ENCODE data around the gene GFI1B. TPM values are rescaled to one million over a fixed set of nuclear protein-coding genes. Genes with fewer than 3 reads are reported as not detected.

The GFI1B gene
- total RNA-seq, 1 donor from 2014 or later, result not detected

DNA sequence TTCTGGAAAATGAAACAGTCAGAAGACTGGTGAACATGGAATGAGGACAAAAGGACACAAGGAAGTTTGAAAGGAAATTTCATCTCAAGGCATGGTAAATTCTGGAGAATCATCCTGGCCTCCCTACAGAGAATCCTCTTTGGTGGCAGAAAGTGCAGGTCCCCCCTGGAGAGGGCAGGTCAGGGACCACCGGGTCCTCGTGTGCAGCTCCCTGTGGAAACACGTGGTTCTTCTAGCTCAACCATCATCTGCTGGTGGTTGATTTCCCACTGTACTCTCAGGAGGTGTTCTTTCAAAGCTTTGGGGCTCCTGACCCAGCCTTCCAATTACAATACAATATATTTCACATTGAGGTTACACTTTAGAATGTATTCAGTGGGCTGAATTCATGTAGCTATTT is 49.7 kb downstream of the GFI1B start:
- Mint-ChIP-seq H3K27ac (ENCODE audit: unreplicated experiment) (no peak overlapping the region), H3K4me3 (ENCODE audit: unreplicated experiment) (no peak overlapping the region), H3K9me3 (ENCODE audit: unreplicated experiment) (peaks cover 12% of the 10 kb centered on the region), H3K4me1 (ENCODE audit: low read depth, unreplicated experiment) (peaks cover 8% of the 10 kb centered on the region), H3K27me3 (ENCODE audit: unreplicated experiment) (peaks cover 2% of the 10 kb centered on the region), H3K36me3 (ENCODE audit: unreplicated experiment) (peaks cover 15% of the 10 kb centered on the region)
- DNase-seq, result no peak
- TF ChIP-seq CTCF (IDR thresholded peaks at IDR 0.05; ENCODE audit: partially characterized antibody, unreplicated experiment), result no peak

GRCh38 chr9:133029994-133030316 is 51.5 kb downstream of the GFI1B start:
- Mint-ChIP-seq H3K27ac (ENCODE audit: unreplicated experiment) (peak overlapping the region; percentile 99), H3K27me3 (ENCODE audit: unreplicated experiment) (peaks cover 2% of the 10 kb centered on the region), H3K36me3 (ENCODE audit: unreplicated experiment) (peaks cover 20% of the 10 kb centered on the region), H3K4me1 (ENCODE audit: low read depth, unreplicated experiment) (peaks cover 11% of the 10 kb centered on the region), H3K9me3 (ENCODE audit: unreplicated experiment) (peaks cover 12% of the 10 kb centered on the region), H3K4me3 (ENCODE audit: unreplicated experiment) (peak overlapping the region; percentile 98)
- TF ChIP-seq CTCF (IDR thresholded peaks at IDR 0.05; ENCODE audit: partially characterized antibody, unreplicated experiment), result no peak
- DNase-seq, result peak; percentile 35

- H3K9me3 Mint-ChIP-seq (ENCODE audit: unreplicated experiment), result peaks cover 12% of the 10 kb centered on the region
- H3K27ac Mint-ChIP-seq (ENCODE audit: unreplicated experiment), result peak within 1 kb of the TSS; percentile 99
- H3K36me3 Mint-ChIP-seq (ENCODE audit: unreplicated experiment), result peaks cover 20% of the 10 kb centered on the region
- peaks cover 2% of the 10 kb centered on the region for H3K27me3 Mint-ChIP-seq (ENCODE audit: unreplicated experiment)
- peak; percentile 16 for TF ChIP-seq CTCF (IDR thresholded peaks at IDR 0.05; ENCODE audit: partially characterized antibody, unreplicated experiment)
- DNase-seq, result peak; percentile 90
- H3K4me3 Mint-ChIP-seq (ENCODE audit: unreplicated experiment), result peak within 1 kb of the TSS; percentile 98
- H3K4me1 Mint-ChIP-seq (ENCODE audit: low read depth, unreplicated experiment), result peaks cover 11% of the 10 kb centered on the region
Observed at GRCh38 chr9:133030317-133031129, 52.0 kb downstream of the GFI1B start, which contains the start of gene GTF3C5. GTF3C5 (plus strand) TSS chr9:133030997; CDS start chr9:133031012, 15 bp downstream.

DNA sequence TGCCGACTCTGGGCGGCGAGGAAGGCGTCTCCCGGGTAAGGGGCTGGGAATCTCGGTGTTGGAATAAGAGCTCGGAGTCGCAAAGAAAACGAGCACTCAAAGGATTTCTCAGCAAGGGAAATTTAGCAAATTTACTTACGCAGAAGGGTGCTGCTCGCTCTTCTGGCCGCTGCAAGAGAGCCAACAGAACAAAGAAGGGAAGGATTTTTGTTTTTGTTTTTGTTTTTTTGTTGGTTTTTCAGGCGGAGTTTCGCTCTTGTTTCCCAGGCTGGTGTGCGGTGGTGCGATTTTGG is 52.6 kb downstream of the GFI1B start:
- H3K4me1 Mint-ChIP-seq (ENCODE audit: low read depth, unreplicated experiment), result peaks cover 11% of the 10 kb centered on the region
- peaks cover 20% of the 10 kb centered on the region for H3K36me3 Mint-ChIP-seq (ENCODE audit: unreplicated experiment)
- no peak for DNase-seq
- H3K27ac Mint-ChIP-seq (ENCODE audit: unreplicated experiment), result peak overlapping the region; percentile 99
- peaks cover 2% of the 10 kb centered on the region for H3K27me3 Mint-ChIP-seq (ENCODE audit: unreplicated experiment)
- H3K4me3 Mint-ChIP-seq (ENCODE audit: unreplicated experiment), result peak overlapping the region; percentile 98
- H3K9me3 Mint-ChIP-seq (ENCODE audit: unreplicated experiment), result peaks cover 12% of the 10 kb centered on the region
- TF ChIP-seq CTCF (IDR thresholded peaks at IDR 0.05; ENCODE audit: partially characterized antibody, unreplicated experiment), result no peak

DNA sequence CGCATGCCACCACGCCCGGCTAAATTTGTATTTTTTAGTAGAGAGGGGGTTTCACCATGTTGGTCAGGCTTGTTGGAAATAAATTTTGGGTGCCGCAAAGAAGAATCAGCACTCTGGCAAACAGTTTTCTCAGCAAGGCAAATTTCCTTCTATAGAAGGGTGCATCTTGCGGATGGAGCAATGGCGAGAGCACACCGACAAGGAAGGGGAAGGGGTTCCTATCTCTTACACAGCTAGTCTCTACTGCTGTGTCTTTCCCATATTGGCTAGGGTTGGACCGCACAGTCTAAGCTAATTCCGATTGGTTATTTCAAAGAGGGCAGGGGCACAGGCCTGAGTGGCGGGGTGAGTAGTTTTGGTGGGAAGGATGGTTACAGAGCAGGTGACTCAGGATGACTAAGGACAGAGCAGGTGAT is 53.0 kb downstream of the GFI1B start:
- Mint-ChIP-seq H3K4me1 (ENCODE audit: low read depth, unreplicated experiment) (peaks cover 11% of the 10 kb centered on the region), H3K36me3 (ENCODE audit: unreplicated experiment) (peaks cover 20% of the 10 kb centered on the region), H3K4me3 (ENCODE audit: unreplicated experiment) (peak overlapping the region; percentile 98), H3K27me3 (ENCODE audit: unreplicated experiment) (peaks cover 2% of the 10 kb centered on the region), H3K27ac (ENCODE audit: unreplicated experiment) (peak overlapping the region; percentile 99), H3K9me3 (ENCODE audit: unreplicated experiment) (peaks cover 12% of the 10 kb centered on the region)
- no peak for DNase-seq
- no peak for TF ChIP-seq CTCF (IDR thresholded peaks at IDR 0.05; ENCODE audit: partially characterized antibody, unreplicated experiment)
